GM21786 (cell line): ENCODE data around the gene ADAMTS19.

ENCODE experiments used
- ATAC-seq: cut with Tn5 transposase; IDR thresholded peaks from one replicate; pipeline ENCODE4 v1.9.1; 2021; ENCODE audit not compliant: unreplicated experiment

Gene ADAMTS19

DNA sequence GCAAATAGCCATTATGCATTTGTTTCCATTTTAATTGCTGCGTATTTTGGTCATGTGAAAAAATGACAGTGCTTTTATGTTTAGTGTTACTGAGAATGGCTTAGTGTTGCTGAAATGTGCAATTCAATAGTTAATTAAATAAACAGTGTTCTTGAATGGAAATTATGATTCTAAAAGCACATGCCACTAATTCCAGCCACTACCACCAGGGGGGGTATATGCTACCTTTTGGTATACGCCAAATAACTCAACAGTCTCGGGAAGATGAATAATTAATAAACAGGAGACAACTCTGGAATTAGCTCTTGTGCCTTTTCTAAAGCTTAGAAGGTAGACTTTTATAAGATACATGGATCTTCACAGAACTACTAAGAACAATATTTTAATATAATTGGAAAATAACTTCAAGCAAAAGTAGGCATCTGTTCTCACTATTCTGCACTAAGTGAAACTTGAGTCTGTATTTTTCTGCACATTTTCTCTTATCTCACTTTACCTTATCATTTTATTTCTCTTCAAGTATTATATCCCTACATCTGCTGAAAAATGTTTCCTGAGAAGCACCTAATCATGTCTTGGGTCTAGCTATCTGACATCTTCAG lies 204.3 kb downstream of the ADAMTS19 start:
- peak; percentile 49 for ATAC-seq

GRCh38 chr5:129670957-129671500 lies 210.9 kb downstream of the ADAMTS19 start:
- ATAC-seq, result no peak

- no peak for ATAC-seq
Observed at GRCh38 chr5:129672006-129672405, 211.9 kb downstream of the ADAMTS19 start.

GRCh38 chr5:129679671-129680070 lies 219.6 kb downstream of the ADAMTS19 start:
- no peak for ATAC-seq

- no peak for ATAC-seq
Observed at GRCh38 chr5:129687941-129688340, 227.8 kb downstream of the ADAMTS19 start.

GRCh38 chr5:129689045-129689444 lies 228.9 kb downstream of the ADAMTS19 start:
- ATAC-seq, result no peak

DNA sequence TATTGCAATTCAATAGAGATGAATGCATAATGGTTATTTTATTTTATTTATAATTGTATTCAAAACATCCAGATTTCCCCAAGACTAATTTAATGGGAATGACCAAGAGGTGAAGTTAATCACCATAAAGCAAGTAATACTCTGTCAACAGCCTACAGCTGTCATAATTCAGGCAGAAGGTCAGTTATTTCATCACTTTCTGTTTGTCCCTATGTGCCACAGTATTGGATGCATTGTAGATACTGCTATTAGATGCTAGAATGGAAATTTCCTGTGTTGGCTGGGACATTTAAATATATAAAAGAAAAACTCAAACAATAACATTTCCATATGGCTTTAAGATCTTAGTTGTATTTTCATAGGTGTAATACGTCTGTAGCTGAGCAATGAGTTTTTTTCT lies 231.1 kb downstream of the ADAMTS19 start:
- no peak for ATAC-seq

DNA sequence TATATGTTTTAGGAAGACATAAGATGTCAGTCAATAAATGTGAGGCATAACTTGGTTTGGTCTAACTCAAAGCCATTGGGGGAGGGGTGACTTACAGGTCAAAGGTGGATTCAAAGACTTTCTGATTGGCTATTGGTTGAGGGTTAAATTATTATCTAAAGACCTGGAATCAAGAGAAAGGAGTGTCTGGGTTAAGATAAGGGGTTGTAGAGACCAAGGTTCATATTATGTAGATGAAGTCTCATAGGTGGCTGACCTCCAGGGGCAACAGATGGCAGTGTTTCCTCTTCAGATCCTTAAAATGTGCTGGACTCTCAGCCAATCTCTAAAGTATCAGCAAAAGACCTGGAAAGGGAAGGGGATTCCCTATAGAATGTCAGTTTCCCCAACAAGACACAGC lies 236.5 kb downstream of the ADAMTS19 start:
- ATAC-seq, result no peak

- ATAC-seq, result no peak
Observed at GRCh38 chr5:129698661-129699060, 238.6 kb downstream of the ADAMTS19 start.

DNA sequence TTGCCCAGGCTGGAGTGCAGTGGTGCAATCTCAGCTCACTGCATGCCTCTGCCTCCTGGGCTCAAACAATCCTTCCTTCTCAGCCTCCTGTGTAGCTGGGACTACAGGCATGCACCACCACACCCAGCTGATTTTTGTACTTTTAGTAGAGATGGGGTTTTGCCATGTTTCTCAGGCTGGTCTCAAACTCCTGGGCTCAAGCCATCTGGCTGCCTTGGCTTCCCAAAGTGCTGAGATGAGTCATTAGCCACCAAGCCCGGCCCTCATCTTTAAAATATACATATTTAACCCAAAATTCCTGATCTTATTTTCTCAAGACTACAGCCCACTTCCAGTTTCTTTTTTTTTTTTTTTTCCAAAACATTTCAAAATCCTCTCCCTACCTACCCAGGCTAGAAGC lies 256.1 kb downstream of the ADAMTS19 start:
- ATAC-seq, result no peak

DNA sequence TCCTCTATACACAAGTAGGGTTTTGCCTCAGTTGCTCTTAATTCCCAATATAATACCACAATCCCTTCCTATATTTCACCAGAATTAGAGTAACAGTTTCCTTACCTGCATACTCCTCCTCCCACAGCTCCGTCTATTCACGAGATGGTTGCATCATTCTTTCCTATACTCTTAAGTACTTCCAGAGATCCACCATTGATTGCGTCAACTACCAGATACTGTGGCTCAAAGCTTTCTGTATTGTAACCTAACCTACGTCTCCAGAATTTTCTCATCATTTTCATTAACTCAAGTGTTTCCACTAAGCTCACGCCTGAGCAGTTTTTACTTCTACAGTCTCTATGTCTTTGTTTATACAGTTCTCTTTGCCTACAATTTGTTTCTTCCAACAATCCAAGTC lies 256.6 kb downstream of the ADAMTS19 start:
- ATAC-seq, result no peak

DNA sequence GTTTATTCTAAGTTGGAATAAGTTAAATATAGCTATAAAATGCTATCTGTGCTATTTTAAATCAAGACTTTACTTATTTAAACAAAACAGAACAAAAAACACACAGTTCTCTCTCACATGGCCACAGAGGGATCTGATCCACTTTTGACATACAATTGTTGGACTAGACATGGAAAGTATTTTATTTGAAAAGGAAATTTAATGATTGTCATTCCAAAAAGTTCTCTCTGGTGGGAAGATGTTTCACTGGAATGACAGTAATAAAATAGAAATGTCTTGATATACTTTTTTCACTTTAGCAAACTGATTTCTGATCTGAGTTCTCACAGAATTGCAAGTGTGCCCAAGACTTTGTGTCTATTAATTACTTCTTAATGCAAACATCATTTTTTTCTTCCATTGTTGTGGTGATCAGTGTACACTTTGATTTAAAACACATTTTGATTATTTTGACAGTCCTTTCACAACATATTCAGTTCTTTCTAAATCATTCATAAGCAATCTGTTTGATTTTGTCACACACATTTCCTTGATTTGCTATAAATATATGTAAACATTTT lies 257.7 kb downstream of the ADAMTS19 start:
- ATAC-seq, result no peak

- ATAC-seq, result no peak
Observed at GRCh38 chr5:129718471-129719090, 258.5 kb downstream of the ADAMTS19 start.

DNA sequence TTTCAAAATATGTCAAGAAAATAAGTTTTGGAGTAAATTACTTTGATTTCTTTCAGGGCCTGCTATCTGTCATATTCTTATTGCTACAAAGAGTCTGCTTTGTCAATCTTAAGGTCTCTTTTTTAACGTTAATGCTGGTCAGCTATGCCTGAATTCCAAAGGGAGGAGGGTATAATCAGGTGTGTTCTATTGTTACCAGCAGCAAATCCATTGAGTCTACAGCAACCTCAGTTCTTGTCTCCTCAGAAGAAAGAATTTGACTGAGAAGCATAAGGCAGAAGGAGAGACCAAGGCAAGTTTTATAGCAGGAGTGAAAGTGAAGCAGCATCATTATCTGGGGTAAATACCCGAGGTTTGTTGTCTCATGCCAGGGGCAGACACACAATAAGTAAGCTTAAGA lies 264.1 kb downstream of the ADAMTS19 start:
- ATAC-seq, result no peak

DNA sequence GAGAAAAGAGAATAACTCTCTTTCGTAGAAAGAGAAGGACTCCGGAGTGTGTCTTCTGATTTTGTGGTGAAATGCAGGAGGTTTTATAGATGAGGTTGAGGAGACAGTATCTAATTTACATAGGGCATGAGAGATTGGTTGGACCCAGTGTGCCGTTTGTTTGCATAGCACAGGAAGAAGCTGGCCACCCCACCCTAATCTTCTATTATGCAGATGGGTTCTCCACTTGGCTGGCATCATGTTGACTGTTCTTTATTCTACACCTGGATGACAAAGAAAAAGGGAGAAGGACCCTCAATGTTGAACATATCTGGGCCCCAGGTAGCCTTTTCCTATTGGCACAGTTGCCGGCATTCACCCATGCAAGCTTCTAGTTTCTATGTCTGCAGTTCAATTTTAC lies 264.5 kb downstream of the ADAMTS19 start:
- no peak for ATAC-seq

DNA sequence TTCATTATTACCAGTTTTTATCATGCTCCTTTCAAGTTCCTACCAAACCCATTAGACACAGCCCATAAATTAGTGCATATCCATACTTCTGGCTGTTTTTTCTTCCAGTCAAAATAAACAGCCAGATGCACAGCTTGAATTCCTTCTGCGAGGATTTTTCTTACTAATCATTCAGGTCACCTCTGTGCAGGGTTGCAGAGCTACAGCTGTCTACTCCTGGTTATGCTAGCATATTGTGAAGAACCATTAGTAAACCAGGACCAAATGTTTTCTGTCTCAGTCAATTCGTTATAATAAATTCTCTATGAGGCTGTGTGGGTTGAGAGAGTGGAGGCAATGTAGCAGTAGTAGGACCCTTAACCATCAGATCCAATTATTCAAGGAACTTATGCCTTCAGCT lies 279.7 kb downstream of the ADAMTS19 start:
- no peak for ATAC-seq

- no peak for ATAC-seq
Observed at GRCh38 chr5:129743541-129744187, 283.6 kb downstream of the ADAMTS19 start.

DNA sequence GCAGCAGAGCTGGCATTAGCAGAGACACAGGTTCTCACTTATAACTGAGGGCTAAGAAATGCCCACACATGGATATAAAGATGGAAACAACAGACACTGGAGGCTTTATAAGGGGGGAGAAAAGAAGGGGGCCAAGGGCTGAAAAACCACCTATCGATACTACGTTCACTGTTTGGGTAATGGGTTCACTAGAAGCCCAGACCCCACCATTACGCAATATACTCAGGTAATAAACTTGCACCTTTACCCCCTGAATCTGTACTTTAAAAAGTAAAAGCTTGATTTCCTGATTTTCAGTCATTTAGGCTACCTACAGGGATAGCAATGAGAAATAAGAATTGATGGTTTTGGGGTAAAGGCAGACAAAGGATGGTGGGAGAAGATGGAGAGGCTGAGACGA lies 285.9 kb downstream of the ADAMTS19 start:
- no peak for ATAC-seq

GRCh38 chr5:129746876-129747275 lies 286.8 kb downstream of the ADAMTS19 start:
- no peak for ATAC-seq

DNA sequence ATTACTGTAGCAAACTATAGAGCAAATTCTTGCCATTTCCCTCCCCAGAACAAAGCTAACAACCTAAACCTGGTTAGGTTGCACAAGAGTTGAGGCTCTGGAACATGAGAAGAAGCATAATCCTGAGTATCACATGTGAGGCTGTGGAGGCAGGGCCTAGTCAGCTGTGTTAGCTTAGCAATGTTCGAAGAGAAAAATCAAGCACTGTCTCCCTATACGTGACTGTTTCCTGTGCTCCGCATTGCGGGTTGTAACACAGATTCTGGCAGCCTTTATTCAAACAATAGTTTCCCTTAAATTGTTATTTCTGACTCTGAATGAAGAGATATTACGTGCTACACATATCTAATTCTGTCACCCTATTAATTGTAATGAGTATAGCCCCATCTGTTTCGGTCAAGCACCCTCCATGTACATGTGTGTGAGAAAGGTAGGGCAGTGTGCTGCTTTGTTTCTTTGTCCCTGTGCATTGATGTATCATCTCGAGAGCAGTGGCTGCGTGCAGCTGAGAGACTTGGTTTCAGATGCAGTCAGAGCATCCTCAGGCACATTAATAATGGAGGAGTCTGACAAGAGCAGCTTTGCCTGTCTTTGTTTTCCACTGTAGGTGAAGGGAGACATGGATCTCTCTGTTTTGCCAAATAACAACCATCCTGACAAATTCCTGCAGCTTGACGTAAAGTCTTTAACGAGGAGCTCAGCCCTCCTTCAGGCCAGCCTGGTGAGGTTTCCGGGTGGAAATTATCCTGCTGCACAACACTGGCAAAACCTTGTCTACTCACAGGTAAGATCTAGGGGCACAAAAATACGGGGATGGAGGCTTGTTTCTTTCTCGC lies 287.7 kb downstream of the ADAMTS19 start, which contains the start of gene MINAR2:
MINAR2 (plus strand) TSS at position 523 of the 836 bp plus-strand sequence; CDS start at position 620, 97 bp downstream.
- no peak for ATAC-seq
